IMR-90 (cell line): ENCODE data around the gene MZT1. TPM values are rescaled to one million over a fixed set of nuclear protein-coding genes. Genes with fewer than 3 reads are reported as not detected.

Source experiments
- ATAC-seq: fragments of 200-7000 bp; cut with Tn5 transposase; 2 replicates; pipeline ENCODE4 v1.9.1; 2020; ENCODE audit warnings: low read depth, mild to moderate bottlenecking, moderate library complexity
- BruUV-seq: library from RNA; stranded (reverse); fragments of 400-500 nt; replicated peaks from 2 replicates; lab custom pipeline; 2021; lab: Mats Ljungman, UMichigan
- CTCF ChIA-PET: fragments of 300-600 bp; formaldehyde crosslinking; extraction: SDS; loops from one replicate; lab custom pipeline; 2021; ENCODE audit warnings: antibody characterized with exemption; lab: Yijun Ruan, JAX
- POLR2A ChIA-PET: fragments of 300-600 bp; sonication (Branson Sonifier 250); formaldehyde crosslinking; loops from one replicate; lab custom pipeline; 2022; ENCODE audit warnings: antibody characterized with exemption; ENCODE audit not compliant: unreplicated experiment; lab: Charles Lee
- DNase-seq: peaks from one replicate; pipeline ENCODE4 v3.0.0; 2013
- H2AFZ ChIP-seq: replicated peaks from 2 replicates; pipeline ENCODE3; 2013; ENCODE audit warnings: low read length, mild to moderate bottlenecking; ENCODE audit not compliant: poor library complexity
- H2AK5ac ChIP-seq: 2 replicates; pipeline ENCODE4 v1.6.1; 2013; ENCODE audit warnings: low read depth, low read length, inconsistent platforms
- H2AK9ac ChIP-seq: replicated peaks from 2 replicates; pipeline ENCODE3; 2013; ENCODE audit warnings: mild to moderate bottlenecking, low read depth, low read length, moderate library complexity; ENCODE audit not compliant: poor library complexity
- H2BK120ac ChIP-seq: 2 replicates; pipeline ENCODE4 v1.6.1; 2013; ENCODE audit warnings: low read depth, low read length, inconsistent platforms
- H2BK15ac ChIP-seq: 3 replicates; pipeline ENCODE4 v1.6.1; 2013; ENCODE audit warnings: low read depth, low read length, inconsistent platforms
- H2BK20ac ChIP-seq: 2 replicates; pipeline ENCODE4 v1.6.1; 2013; ENCODE audit warnings: low read depth, mild to moderate bottlenecking, inconsistent platforms, low read length, moderate library complexity
- H2BK5ac ChIP-seq: 2 replicates; pipeline ENCODE4 v1.6.1; 2013; ENCODE audit warnings: mild to moderate bottlenecking, low read depth, low read length, inconsistent platforms; ENCODE audit not compliant: poor library complexity, severe bottlenecking
- H3K14ac ChIP-seq: replicated peaks from 2 replicates; pipeline ENCODE4 v1.6.1; 2013; ENCODE audit warnings: low read depth, low read length, inconsistent platforms
- H3K18ac ChIP-seq: 2 replicates; pipeline ENCODE4 v1.6.1; 2013; ENCODE audit warnings: low read depth, low read length, control low read depth
- H3K23ac ChIP-seq: 2 replicates; pipeline ENCODE4 v1.6.1; 2013; ENCODE audit warnings: low read depth, low read length, inconsistent platforms
- H3K27ac ChIP-seq: 2 replicates; pipeline ENCODE4 v1.5.1; 2013; ENCODE audit warnings: mild to moderate bottlenecking, control low read depth, low read length; ENCODE audit not compliant: insufficient read depth
- H3K27me3 ChIP-seq: 2 replicates; pipeline ENCODE4 v1.6.1; 2013; ENCODE audit warnings: low read length; ENCODE audit not compliant: control insufficient read depth, insufficient read depth
- H3K36me3 ChIP-seq: 2 replicates; pipeline ENCODE4 v1.6.1; 2013; ENCODE audit warnings: low read length, mixed read lengths; ENCODE audit not compliant: control insufficient read depth, insufficient read depth
- H3K4ac ChIP-seq: 2 replicates; pipeline ENCODE4 v1.6.1; 2013; ENCODE audit warnings: low read depth, low read length, inconsistent platforms
- H3K4me1 ChIP-seq: 2 replicates; pipeline ENCODE4 v1.6.1; 2013; ENCODE audit warnings: low read length, mixed read lengths; ENCODE audit not compliant: control insufficient read depth, insufficient read depth
- H3K4me2 ChIP-seq: 2 replicates; pipeline ENCODE4 v1.6.1; 2013; ENCODE audit warnings: low read depth, mild to moderate bottlenecking, control low read depth, low read length, moderate library complexity
- H3K4me3 ChIP-seq: 2 replicates; pipeline ENCODE4 v1.5.1; 2013; ENCODE audit warnings: low read depth, mild to moderate bottlenecking, control low read depth, low read length, moderate library complexity; ENCODE audit not compliant: insufficient read depth
- H3K56ac ChIP-seq: 2 replicates; pipeline ENCODE4 v1.6.1; 2013; ENCODE audit warnings: low read length, inconsistent platforms; ENCODE audit not compliant: insufficient read depth; ENCODE audit errors: extremely low read depth
- H3K79me1 ChIP-seq, 2 experiments: 2 replicates each; pipeline ENCODE4 v1.6.1; 2013; ENCODE audit warnings: low read length in 2 of 2, inconsistent platforms in 1 of 2, low read depth in 1 of 2
- H3K9ac ChIP-seq: 2 replicates; pipeline ENCODE4 v1.6.1; 2013; ENCODE audit warnings: low read depth, low read length, control low read depth
- H3K9me1 ChIP-seq: 2 replicates; pipeline ENCODE4 v1.6.1; 2013; ENCODE audit warnings: low read length, inconsistent platforms; ENCODE audit not compliant: insufficient read depth
- H3K9me3 ChIP-seq: 2 replicates; pipeline ENCODE4 v1.6.1; 2013; ENCODE audit warnings: low read length; ENCODE audit not compliant: control insufficient read depth, insufficient read depth
- H4K20me1 ChIP-seq: 2 replicates; pipeline ENCODE4 v1.6.1; 2013; ENCODE audit warnings: low read length, inconsistent platforms; ENCODE audit not compliant: insufficient read depth
- H4K5ac ChIP-seq: 2 replicates; pipeline ENCODE4 v1.6.1; 2013; ENCODE audit warnings: mild to moderate bottlenecking, low read depth, low read length, control low read depth
- H4K8ac ChIP-seq, 2 experiments: 2 replicates each; pipeline ENCODE4 v1.6.1; 2013; ENCODE audit warnings: low read depth in 2 of 2, low read length in 2 of 2, control low read depth in 1 of 2, inconsistent platforms in 1 of 2
- H4K91ac ChIP-seq: 2 replicates; pipeline ENCODE4 v1.6.1; 2013; ENCODE audit warnings: low read depth, low read length, inconsistent platforms; ENCODE audit not compliant: insufficient read depth
- BHLHE40 ChIP-seq: fragments of 150-350 bp; IDR thresholded peaks from 2 replicates; pipeline ENCODE4 v1.6.1; 2016; ENCODE audit warnings: mild to moderate bottlenecking, low read depth, low read length
- CHD1 ChIP-seq: IDR thresholded peaks from 2 replicates; pipeline ENCODE4 v1.6.1; 2012; ENCODE audit warnings: low read depth, low read length, improper control_type of control experiment
- FOS ChIP-seq: fragments of 150-350 bp; IDR thresholded peaks from 2 replicates; pipeline ENCODE4 v1.6.1; 2016; ENCODE audit warnings: low read depth, low read length
- MAFK ChIP-seq: IDR thresholded peaks from 2 replicates; pipeline ENCODE4 v1.6.1; 2012; ENCODE audit warnings: low read depth, low read length, improper control_type of control experiment
- MAZ ChIP-seq: IDR thresholded peaks from 2 replicates; pipeline ENCODE4 v1.6.1; 2012; ENCODE audit warnings: low read depth, mild to moderate bottlenecking, low read length, improper control_type of control experiment, moderate library complexity, borderline replicate concordance
- MXI1 ChIP-seq: IDR thresholded peaks from 2 replicates; pipeline ENCODE4 v1.6.1; 2012; ENCODE audit warnings: low read depth, mild to moderate bottlenecking, low read length, moderate library complexity, borderline replicate concordance
- NFE2L2 ChIP-seq: fragments of 150-350 bp; IDR thresholded peaks from 2 replicates; pipeline ENCODE4 v1.6.1; 2016; ENCODE audit warnings: low read depth, mild to moderate bottlenecking, low read length
- POLR2A ChIP-seq: IDR thresholded peaks from 2 replicates; pipeline ENCODE4 v1.6.1; 2012; ENCODE audit warnings: mild to moderate bottlenecking, low read depth, low read length
- RAD21 ChIP-seq: IDR thresholded peaks from 2 replicates; pipeline ENCODE4 v1.6.1; 2012; ENCODE audit warnings: low read length, improper control_type of control experiment
- RCOR1 ChIP-seq: IDR thresholded peaks from 2 replicates; pipeline ENCODE4 v1.6.1; 2012; ENCODE audit warnings: mild to moderate bottlenecking, low read length, improper control_type of control experiment; ENCODE audit not compliant: insufficient replicate concordance
- RFX5 ChIP-seq: IDR thresholded peaks from 2 replicates; pipeline ENCODE4 v1.8.0; 2012; ENCODE audit warnings: low read depth, mild to moderate bottlenecking, low read length, moderate library complexity
- USF2 ChIP-seq: fragments of 150-350 bp; IDR thresholded peaks from 2 replicates; pipeline ENCODE4 v1.6.1; 2017; ENCODE audit warnings: mild to moderate bottlenecking, antibody characterized with exemption, low read length, low read depth
- WGBS, 2 experiments: methylation state at CpG; one replicate each; pipeline versions ENCODE4 v1.1.5 to v1.1.7; 2013; ENCODE audit warnings: missing lambda C conversion rate in 2 of 2; ENCODE audit not compliant: insufficient read length in 1 of 2; ENCODE audit errors: extremely low coverage in 2 of 2; 5-methylcytosine and 5-hydroxymethylcytosine counted together
- dilution Hi-C: fragments of 300-500 bp; cut with HindIII; formaldehyde crosslinking; loops from one replicate; pipeline ENCODE4 v1.14.3; 2018; ENCODE audit warnings: low sequenced_read_pairs; ENCODE audit not compliant: unreplicated experiment
- in situ Hi-C: fragments of 300-500 bp; cut with MboI; formaldehyde crosslinking; loops from 3 replicates; pipeline ENCODE4 v1.14.3; 2019; ENCODE audit warnings: low sequenced_read_pairs, inconsistent platforms, mixed read lengths
- intact Hi-C: fragments of 100-400 bp; cut with micrococcal nuclease; formaldehyde crosslinking; loops from 2 replicates; pipeline ENCODE4 v1.10.0; 2022
- polyA plus RNA-seq, 3 experiments: library from polyadenylated mRNA; depleted of rRNA; stranded (reverse); fragments of >200 nt; gene quantifications; 2 replicates each; pipeline ENCODE4 v1.2.3, GENCODE V29; 2012; ENCODE audit warnings: low replicate concordance in 1 of 3
- total RNA-seq: library from RNA; depleted of rRNA; stranded (reverse); fragments of >200 nt; gene quantifications from 2 replicates; pipeline ENCODE4 v1.2.3, GENCODE V29; 2012

The MZT1 gene
- total and polyA plus RNA-seq, 2 of the 4 experiments (the other 2 are of a cell fraction), result 3.6 to 5.3 TPM

DNA sequence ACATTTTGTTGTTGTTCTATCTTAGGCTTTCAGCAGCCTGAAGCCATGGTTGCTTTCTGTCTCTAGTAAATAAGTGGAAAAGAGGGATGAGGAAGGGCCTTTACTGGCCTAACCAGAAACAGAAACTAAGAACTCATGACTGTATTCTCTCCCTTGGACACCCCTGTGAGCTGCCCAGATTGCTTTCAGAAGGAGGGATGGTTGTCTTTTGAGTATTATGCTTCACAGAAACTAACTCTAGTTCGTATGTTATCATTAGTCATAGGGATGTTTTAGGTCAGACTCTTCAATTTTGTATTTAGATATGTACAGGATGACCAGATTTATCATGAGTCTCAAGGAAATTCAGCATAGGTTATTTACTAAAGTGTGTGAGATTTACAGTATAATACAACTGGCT, 17.8 kb upstream of the MZT1 start:
- no peak overlapping the region for H4K91ac ChIP-seq
- H3K23ac ChIP-seq, result peak overlapping the region; percentile 72; the same call in 1 of the 2 replicates
- H3K18ac ChIP-seq, result no peak overlapping the region
- intact Hi-C loops, result no loop called here
- peak; percentile 80 for ATAC-seq
- no peak overlapping the region for H2BK15ac ChIP-seq
- peak; percentile 47 for DNase-seq
- BruUV-seq, result no TSS peak
- H3K4me2 ChIP-seq, result peak overlapping the region; percentile 44; the same call in 1 of the 2 replicates
- H2BK5ac ChIP-seq, result no peak overlapping the region
- no peak overlapping the region for H2AFZ ChIP-seq
- no peak overlapping the region for H2BK120ac ChIP-seq
- H3K9me1 ChIP-seq, result no peaks in the 10 kb centered on the region
- no peak overlapping the region for H4K8ac ChIP-seq
- no peak overlapping the region for H2AK9ac ChIP-seq
- H3K9ac ChIP-seq, result no peak overlapping the region
- in situ Hi-C loops, result no loop called here
- H2BK20ac ChIP-seq, result no peak overlapping the region
- H3K27ac ChIP-seq, result no peak overlapping the region; the same call in 1 of the 2 replicates
- H4K20me1 ChIP-seq, result no peaks in the 10 kb centered on the region
- H2AK5ac ChIP-seq, result no peak overlapping the region
- H3K27me3 ChIP-seq, result no peaks in the 10 kb centered on the region
- no peaks in the 10 kb centered on the region for H3K9me3 ChIP-seq
- no peaks in the 10 kb centered on the region for H3K4me1 ChIP-seq
- H3K4me3 ChIP-seq, result no peak overlapping the region
- H3K56ac ChIP-seq, result no peak overlapping the region
- H3K36me3 ChIP-seq, result peaks cover 5% of the 10 kb centered on the region; the same call in 1 of the 2 replicates
- dilution Hi-C loops, result no loop called here
- H3K4ac ChIP-seq, result no peak overlapping the region
- no peak for TF ChIP-seq POLR2A
- TF ChIP-seq FOS, result no peak
- TF ChIP-seq RAD21, result no peak
- TF ChIP-seq NFE2L2, result no peak
- no peak for TF ChIP-seq RCOR1
- no peak for TF ChIP-seq MAZ
- TF ChIP-seq RFX5, result no peak
- no peak for TF ChIP-seq CHD1
- no peak for TF ChIP-seq MXI1
- no peak for TF ChIP-seq MAFK
- no peak for TF ChIP-seq BHLHE40
- no peak for TF ChIP-seq USF2
- no peak overlapping the region for H3K14ac ChIP-seq
- no CpG with 5 or more reads among the region's 1 CpG for WGBS, 2 experiments
- ChIA-PET POLR2A (no interaction called here), CTCF (no interaction called here)
- H3K79me1 ChIP-seq, result peaks cover 8 to 23% of the 10 kb centered on the region in 2 experiments
- no peak overlapping the region for H4K5ac ChIP-seq
